ENCODE results near the gene PPP1R13B.
"Not testable (repeated sequence)": the region's sequence is repeated elsewhere in the genome, so short reads cannot be mapped to it uniquely, and the experiment has no call there.

Gene PPP1R13B

GRCh38 chr14:103858063-103858781 is 10.8 kb upstream of the PPP1R13B start:
- no peak for DNase-seq

GRCh38 chr14:103857256-103857655 is 9.9 kb upstream of the PPP1R13B start:
- no peak for DNase-seq

- DNase-seq = no peak
Observed at GRCh38 chr14:103856607-103857006, 9.2 kb upstream of the PPP1R13B start.

GRCh38 chr14:103856105-103856504 is 8.7 kb upstream of the PPP1R13B start:
- no peak for DNase-seq

GRCh38 chr14:103855734-103856095 is 8.3 kb upstream of the PPP1R13B start:
- no peak for DNase-seq

GRCh38 chr14:103854822-103855733 is 7.7 kb upstream of the PPP1R13B start:
- DNase-seq = no peak

- DNase-seq = no peak
Observed at GRCh38 chr14:103854017-103854808, 6.8 kb upstream of the PPP1R13B start.

GRCh38 chr14:103849151-103849886 is 1.9 kb upstream of the PPP1R13B start:
- DNase-seq = no peak

- no peak for DNase-seq
Observed at GRCh38 chr14:103848175-103849077, 1.1 kb upstream of the PPP1R13B start.

- DNase-seq = no peak
Observed at GRCh38 chr14:103846543-103847450, 578 bp downstream of the PPP1R13B start.

- no peak for DNase-seq
Observed at GRCh38 chr14:103846097-103846496, 1.3 kb downstream of the PPP1R13B start.

GRCh38 chr14:103845327-103845726 is 2.0 kb downstream of the PPP1R13B start:
- DNase-seq = no peak

GRCh38 chr14:103841265-103841664 is 6.1 kb downstream of the PPP1R13B start:
- not testable (repeated sequence) for DNase-seq

- DNase-seq = no peak
Observed at GRCh38 chr14:103840014-103840413, 7.4 kb downstream of the PPP1R13B start.

- DNase-seq = no peak
Observed at GRCh38 chr14:103839579-103839978, 7.8 kb downstream of the PPP1R13B start.

GRCh38 chr14:103838117-103838516 is 9.3 kb downstream of the PPP1R13B start:
- no peak for DNase-seq

GRCh38 chr14:103836976-103837725 is 10.2 kb downstream of the PPP1R13B start:
- no peak for DNase-seq

GRCh38 chr14:103834956-103835355 is 12.4 kb downstream of the PPP1R13B start:
- no peak for DNase-seq

GRCh38 chr14:103833711-103834110 is 13.7 kb downstream of the PPP1R13B start:
- DNase-seq = no peak

- DNase-seq = no peak
Observed at GRCh38 chr14:103832046-103832445, 15.3 kb downstream of the PPP1R13B start.

All from right forelimb (tissue), 1 donor.